SK-N-SH treated with all-trans-retinoic acid at 6 μM for 48 hours (cell line): ENCODE data around the gene TCL1A.

ENCODE experiments used
- ARNTL ChIP-seq: fragments of 450-650 bp; formaldehyde crosslinking; IDR thresholded peaks from 2 replicates; pipeline ENCODE4 v1.5.0; 2020; ENCODE audit warnings: low read depth, mild to moderate bottlenecking, moderate library complexity, borderline replicate concordance
- ISL1 ChIP-seq: fragments of 250-450 bp; sonication (Bioruptor Pico); IDR thresholded peaks from 2 replicates; pipeline ENCODE4 v2.1.2; 2022; ENCODE audit warnings: mild to moderate bottlenecking, moderate library complexity
- RARB ChIP-seq: fragments of 250-450 bp; sonication (Bioruptor Pico); IDR thresholded peaks from 2 replicates; pipeline ENCODE4 v1.8.0; 2021; ENCODE audit warnings: mild to moderate bottlenecking, moderate library complexity
- SNAI2 ChIP-seq: fragments of 250-450 bp; sonication (Bioruptor Pico); IDR thresholded peaks from 2 replicates; pipeline ENCODE4 v1.5.0; 2020; ENCODE audit warnings: mild to moderate bottlenecking, moderate library complexity
- TCF4 ChIP-seq: fragments of 250-450 bp; sonication (Bioruptor Pico); IDR thresholded peaks from 2 replicates; pipeline ENCODE4 v1.8.0; 2021; ENCODE audit warnings: mild to moderate bottlenecking, moderate library complexity, borderline replicate concordance
- TOX ChIP-seq: fragments of 250-450 bp; sonication (Bioruptor Pico); IDR thresholded peaks from 2 replicates; pipeline ENCODE4 v1.8.0; 2021; ENCODE audit warnings: mild to moderate bottlenecking, moderate library complexity, borderline replicate concordance
- ZFP30 ChIP-seq: fragments of 450-650 bp; formaldehyde crosslinking; IDR thresholded peaks from 2 replicates; pipeline ENCODE4 v1.5.0; 2022; ENCODE audit warnings: mild to moderate bottlenecking, moderate library complexity
- ZNF70 ChIP-seq: fragments of 450-650 bp; formaldehyde crosslinking; IDR thresholded peaks from 2 replicates; pipeline ENCODE4 v1.5.0; 2020; ENCODE audit warnings: mild to moderate bottlenecking, moderate library complexity
- ZNF8 ChIP-seq: fragments of 450-650 bp; formaldehyde crosslinking; IDR thresholded peaks from 2 replicates; pipeline ENCODE4 v1.5.0; 2020; ENCODE audit warnings: mild to moderate bottlenecking, moderate library complexity
- TF ChIP-seq, protein P1 (sequence below): fragments of 250-450 bp; sonication (Bioruptor Pico); IDR thresholded peaks from 2 replicates; pipeline ENCODE4 v1.8.0; 2020; ENCODE audit warnings: mild to moderate bottlenecking, moderate library complexity, borderline replicate concordance
- TF ChIP-seq, protein P2 (sequence below): fragments of 250-450 bp; sonication (Bioruptor Pico); IDR thresholded peaks from 2 replicates; pipeline ENCODE4 v1.5.1; 2020; ENCODE audit warnings: low read depth, mild to moderate bottlenecking, moderate library complexity

DNA sequence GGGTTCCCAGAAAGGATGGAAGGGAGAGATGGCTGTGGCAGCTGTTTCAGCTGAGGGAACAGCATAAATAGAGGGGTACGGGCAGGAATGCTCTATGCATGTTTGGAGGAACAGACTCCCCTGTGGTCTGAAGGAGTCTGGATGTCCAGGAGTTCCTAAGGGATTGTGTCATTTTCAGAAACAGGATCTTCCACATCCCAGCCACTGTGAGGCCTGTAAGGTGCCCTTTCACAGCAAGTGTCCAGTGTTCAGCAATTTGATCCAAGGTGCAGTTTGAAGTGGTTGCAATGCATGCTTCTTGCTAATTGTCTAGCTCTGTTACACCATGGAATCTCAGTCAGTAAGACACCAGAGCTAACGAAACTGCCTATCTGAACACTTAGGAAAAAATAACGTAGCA, 46.7 kb upstream of the TCL1A start:
- TF ChIP-seq, protein P1, sequence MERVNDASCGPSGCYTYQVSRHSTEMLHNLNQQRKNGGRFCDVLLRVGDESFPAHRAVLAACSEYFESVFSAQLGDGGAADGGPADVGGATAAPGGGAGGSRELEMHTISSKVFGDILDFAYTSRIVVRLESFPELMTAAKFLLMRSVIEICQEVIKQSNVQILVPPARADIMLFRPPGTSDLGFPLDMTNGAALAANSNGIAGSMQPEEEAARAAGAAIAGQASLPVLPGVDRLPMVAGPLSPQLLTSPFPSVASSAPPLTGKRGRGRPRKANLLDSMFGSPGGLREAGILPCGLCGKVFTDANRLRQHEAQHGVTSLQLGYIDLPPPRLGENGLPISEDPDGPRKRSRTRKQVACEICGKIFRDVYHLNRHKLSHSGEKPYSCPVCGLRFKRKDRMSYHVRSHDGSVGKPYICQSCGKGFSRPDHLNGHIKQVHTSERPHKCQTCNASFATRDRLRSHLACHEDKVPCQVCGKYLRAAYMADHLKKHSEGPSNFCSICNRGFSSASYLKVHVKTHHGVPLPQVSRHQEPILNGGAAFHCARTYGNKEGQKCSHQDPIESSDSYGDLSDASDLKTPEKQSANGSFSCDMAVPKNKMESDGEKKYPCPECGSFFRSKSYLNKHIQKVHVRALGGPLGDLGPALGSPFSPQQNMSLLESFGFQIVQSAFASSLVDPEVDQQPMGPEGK: no peak
- TF ChIP-seq ARNTL (CRISPR knock-in tag) (no peak), TOX (CRISPR knock-in tag) (no peak), TCF4 (CRISPR knock-in tag) (no peak), ZFP30 (no peak), ZNF8 (CRISPR knock-in tag) (no peak), RARB (CRISPR knock-in tag) (no peak), ZNF70 (CRISPR knock-in tag) (no peak), SNAI2 (CRISPR knock-in tag) (no peak), ISL1 (CRISPR knock-in tag) (no peak)
- TF ChIP-seq, protein P2, sequence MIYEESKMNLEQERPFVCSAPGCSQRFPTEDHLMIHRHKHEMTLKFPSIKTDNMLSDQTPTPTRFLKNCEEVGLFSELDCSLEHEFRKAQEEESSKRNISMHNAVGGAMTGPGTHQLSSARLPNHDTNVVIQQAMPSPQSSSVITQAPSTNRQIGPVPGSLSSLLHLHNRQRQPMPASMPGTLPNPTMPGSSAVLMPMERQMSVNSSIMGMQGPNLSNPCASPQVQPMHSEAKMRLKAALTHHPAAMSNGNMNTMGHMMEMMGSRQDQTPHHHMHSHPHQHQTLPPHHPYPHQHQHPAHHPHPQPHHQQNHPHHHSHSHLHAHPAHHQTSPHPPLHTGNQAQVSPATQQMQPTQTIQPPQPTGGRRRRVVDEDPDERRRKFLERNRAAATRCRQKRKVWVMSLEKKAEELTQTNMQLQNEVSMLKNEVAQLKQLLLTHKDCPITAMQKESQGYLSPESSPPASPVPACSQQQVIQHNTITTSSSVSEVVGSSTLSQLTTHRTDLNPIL (CRISPR knock-in tag): no peak
